GM12872 (cell line): Measurements from ENCODE around the gene REV1.

Experiments
- CTCF ChIP-seq: IDR thresholded peaks from 3 replicates; pipeline ENCODE4 v1.5.1; 2011; ENCODE audit warnings: low read depth, mild to moderate bottlenecking, low read length, moderate library complexity; ENCODE audit not compliant: insufficient read depth

Gene REV1

GRCh38 chr2:99490623-99491461 is 1.0 kb upstream of the REV1 start:
- no peak for TF ChIP-seq CTCF

- TF ChIP-seq CTCF, result no peak
Observed at GRCh38 chr2:99489063-99489760, 605 bp downstream of the REV1 start.

GRCh38 chr2:99488539-99489062 is 1.2 kb downstream of the REV1 start:
- no peak for TF ChIP-seq CTCF

- no peak for TF ChIP-seq CTCF
Observed at GRCh38 chr2:99487906-99488305, 1.9 kb downstream of the REV1 start.

- TF ChIP-seq CTCF, result no peak
Observed at GRCh38 chr2:99485824-99486223, 4.0 kb downstream of the REV1 start.

- no peak for TF ChIP-seq CTCF
Observed at GRCh38 chr2:99485411-99485810, 4.4 kb downstream of the REV1 start.

- no peak for TF ChIP-seq CTCF
Observed at GRCh38 chr2:99484205-99484604, 5.6 kb downstream of the REV1 start.
